ENCODE results near the gene LTB4R2.

Gene LTB4R2

DNA sequence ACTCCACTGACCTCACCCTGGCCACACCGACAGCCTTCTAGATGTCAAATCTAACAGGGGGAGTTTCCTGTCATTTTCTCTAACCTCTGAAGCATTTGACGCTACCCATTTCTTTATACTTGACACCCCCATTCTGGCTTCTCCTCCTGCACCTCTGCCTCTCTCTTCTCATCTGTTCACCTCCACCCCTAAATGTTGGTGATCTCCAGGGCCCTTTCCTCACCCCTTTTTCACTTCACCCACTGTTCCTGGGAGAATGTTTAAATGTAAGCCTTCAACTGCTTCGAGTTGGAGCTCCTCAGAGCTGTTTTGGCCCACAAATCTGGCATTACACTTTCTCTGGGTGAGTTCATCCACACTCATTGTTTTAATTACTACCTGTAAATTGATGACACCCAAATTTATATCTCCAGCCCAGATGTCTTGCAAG is 38.1 kb upstream of the LTB4R2 start:
- no peak for DNase-seq (ENCODE audit: low read depth, low spot score)
- no peaks in the 10 kb centered on the region for H3K36me3 ChIP-seq (ENCODE audit: insufficient read depth, low read length)
- peak overlapping the region; percentile 98 for H3K9ac ChIP-seq (ENCODE audit: insufficient read length)
- TF ChIP-seq FOXP2 (optimal IDR thresholded peaks at IDR 0.05; ENCODE audit: control extremely low read depth, extremely low read length, insufficient read depth): no peak
- no peaks in the 10 kb centered on the region for H3K9me3 ChIP-seq (ENCODE audit: low read depth, low read length)
- H3K27ac ChIP-seq: no peak overlapping the region
- H3K4me3 ChIP-seq: peak overlapping the region; percentile 91

DNA sequence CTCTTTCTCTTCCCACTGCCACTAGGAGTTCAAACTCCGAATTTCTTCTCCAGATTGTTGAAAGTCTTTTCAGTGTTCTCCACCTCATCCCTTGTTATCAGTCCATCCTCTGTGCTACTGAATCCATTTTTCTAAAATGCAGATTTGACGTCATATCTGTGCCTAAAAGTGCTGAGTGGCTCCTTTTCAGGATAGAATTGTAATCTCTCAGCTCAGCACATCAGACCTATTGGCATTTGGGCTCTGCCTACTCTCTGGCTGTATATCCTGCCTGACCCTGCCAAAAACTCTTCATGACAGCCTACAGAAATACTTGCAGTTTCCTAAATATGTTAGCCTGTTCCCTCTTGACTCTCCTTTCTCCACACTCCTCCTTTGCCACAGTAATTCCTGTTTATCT is 37.5 kb upstream of the LTB4R2 start:
- no peaks in the 10 kb centered on the region for H3K9me3 ChIP-seq (ENCODE audit: low read depth, low read length)
- H3K27ac ChIP-seq: no peak overlapping the region
- peak overlapping the region; percentile 18 for H3K9ac ChIP-seq (ENCODE audit: insufficient read length)
- TF ChIP-seq POLR2AphosphoS5 (IDR thresholded peaks at IDR 0.05; ENCODE audit: borderline replicate concordance, low read depth, low read length): no peak
- TF ChIP-seq EZH2 (IDR thresholded peaks at IDR 0.05): no peak
- no peak for TF ChIP-seq FOXP2 (optimal IDR thresholded peaks at IDR 0.05; ENCODE audit: control extremely low read depth, extremely low read length, insufficient read depth)
- H3K36me3 ChIP-seq (ENCODE audit: insufficient read depth, low read length): no peaks in the 10 kb centered on the region
- no peak for DNase-seq (ENCODE audit: low read depth, low spot score)
- H3K4me3 ChIP-seq: no peak overlapping the region; the same call in 1 of the 2 replicates

DNA sequence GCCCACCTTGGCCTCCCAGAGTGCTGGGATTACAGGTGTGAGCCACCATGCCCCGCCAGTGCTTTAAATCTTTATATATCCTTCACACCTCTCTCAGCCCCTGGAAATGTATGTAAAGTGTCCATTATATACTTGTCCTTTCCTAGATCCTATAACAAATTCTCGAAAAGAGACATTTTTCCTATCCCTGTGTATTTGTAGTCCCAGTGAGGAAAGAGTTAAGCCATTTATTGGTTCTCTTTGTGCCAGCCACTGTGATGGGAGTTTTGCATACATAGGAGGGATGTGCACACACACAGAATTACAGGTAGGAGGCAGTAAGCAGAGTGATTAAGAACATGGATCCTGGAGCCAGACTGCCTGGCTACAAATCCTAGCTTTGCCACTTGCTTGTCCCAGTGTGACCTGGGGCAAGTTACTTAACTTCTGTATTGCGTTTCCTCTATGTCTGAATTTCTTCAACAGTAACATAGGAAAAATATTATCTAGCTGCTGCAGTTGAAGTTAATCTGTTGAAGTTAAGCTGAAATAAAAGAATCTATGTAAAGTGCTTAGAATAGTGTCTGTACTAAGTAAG is 36.4 kb upstream of the LTB4R2 start:
- H3K9me3 ChIP-seq (ENCODE audit: low read depth, low read length): no peaks in the 10 kb centered on the region
- no peak overlapping the region for H3K9ac ChIP-seq (ENCODE audit: insufficient read length)
- no peak overlapping the region for H3K4me3 ChIP-seq
- TF ChIP-seq FOXP2 (optimal IDR thresholded peaks at IDR 0.05; ENCODE audit: control extremely low read depth, extremely low read length, insufficient read depth) (no peak), POLR2AphosphoS5 (IDR thresholded peaks at IDR 0.05; ENCODE audit: borderline replicate concordance, low read depth, low read length) (no peak), EZH2 (IDR thresholded peaks at IDR 0.05) (no peak)
- H3K36me3 ChIP-seq (ENCODE audit: insufficient read depth, low read length): no peaks in the 10 kb centered on the region
- DNase-seq (ENCODE audit: low read depth, low spot score): no peak
- H3K27ac ChIP-seq: no peak overlapping the region

DNA sequence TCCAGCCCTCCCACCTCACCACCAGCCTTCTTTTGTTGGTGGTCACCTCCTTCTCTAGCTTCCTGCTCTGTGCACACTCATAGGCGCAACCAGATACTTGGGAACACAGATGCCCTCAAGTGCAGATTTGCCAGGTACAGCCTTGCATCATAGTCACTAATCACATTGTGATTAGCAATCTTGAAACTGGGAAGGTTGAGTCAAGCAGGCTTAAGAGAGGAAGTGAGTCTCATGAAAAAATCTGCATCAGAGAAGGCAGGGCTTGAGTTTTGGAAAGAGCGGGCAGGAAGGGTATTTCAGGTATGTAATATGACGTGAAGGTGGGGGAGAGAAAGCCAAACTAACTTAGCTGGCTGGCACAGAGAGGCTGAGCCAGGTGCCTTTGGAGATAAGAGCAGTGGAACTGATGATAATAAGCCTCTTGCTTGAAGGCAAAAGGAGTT is 35.8 kb upstream of the LTB4R2 start:
- no peak overlapping the region for H3K27ac ChIP-seq
- no peak overlapping the region for H3K4me3 ChIP-seq
- H3K9me3 ChIP-seq (ENCODE audit: low read depth, low read length): no peaks in the 10 kb centered on the region
- H3K9ac ChIP-seq (ENCODE audit: insufficient read length): no peak overlapping the region
- H3K36me3 ChIP-seq (ENCODE audit: insufficient read depth, low read length): no peaks in the 10 kb centered on the region
- no peak for DNase-seq (ENCODE audit: low read depth, low spot score)
- no peak for TF ChIP-seq POLR2AphosphoS5 (IDR thresholded peaks at IDR 0.05; ENCODE audit: borderline replicate concordance, low read depth, low read length)
- no peak for TF ChIP-seq FOXP2 (optimal IDR thresholded peaks at IDR 0.05; ENCODE audit: control extremely low read depth, extremely low read length, insufficient read depth)
- TF ChIP-seq EZH2 (IDR thresholded peaks at IDR 0.05): no peak

DNA sequence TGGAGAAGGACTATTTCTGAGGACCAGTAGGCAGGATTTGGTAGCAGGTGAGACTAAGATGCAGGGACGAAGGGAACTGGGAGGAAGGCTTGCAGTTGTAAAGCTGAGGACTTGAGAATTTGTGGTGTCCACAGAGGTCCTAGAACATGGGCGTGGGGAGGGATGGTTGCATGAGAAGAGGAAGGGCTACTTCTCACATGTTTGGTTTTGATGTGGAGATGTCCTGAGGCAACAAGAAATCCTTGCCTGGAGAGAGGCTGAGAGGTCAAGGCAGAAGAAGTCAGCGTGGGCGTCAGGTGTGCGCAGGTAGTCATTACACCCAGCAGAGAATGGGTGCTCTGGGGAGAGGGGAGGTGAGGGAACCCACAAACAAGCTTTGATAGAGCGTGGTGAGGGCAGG is 32.9 kb upstream of the LTB4R2 start:
- Histone ChIP-seq H3K9ac (ENCODE audit: insufficient read length) (no peak overlapping the region), H3K9me3 (ENCODE audit: low read depth, low read length) (no peaks in the 10 kb centered on the region), H3K27ac (no peak overlapping the region), H3K4me3 (no peak overlapping the region), H3K36me3 (ENCODE audit: insufficient read depth, low read length) (no peaks in the 10 kb centered on the region)
- no peak for DNase-seq (ENCODE audit: low read depth, low spot score)
- TF ChIP-seq FOXP2 (optimal IDR thresholded peaks at IDR 0.05; ENCODE audit: control extremely low read depth, extremely low read length, insufficient read depth) (no peak), EZH2 (IDR thresholded peaks at IDR 0.05) (no peak), POLR2AphosphoS5 (IDR thresholded peaks at IDR 0.05; ENCODE audit: borderline replicate concordance, low read depth, low read length) (no peak)

DNA sequence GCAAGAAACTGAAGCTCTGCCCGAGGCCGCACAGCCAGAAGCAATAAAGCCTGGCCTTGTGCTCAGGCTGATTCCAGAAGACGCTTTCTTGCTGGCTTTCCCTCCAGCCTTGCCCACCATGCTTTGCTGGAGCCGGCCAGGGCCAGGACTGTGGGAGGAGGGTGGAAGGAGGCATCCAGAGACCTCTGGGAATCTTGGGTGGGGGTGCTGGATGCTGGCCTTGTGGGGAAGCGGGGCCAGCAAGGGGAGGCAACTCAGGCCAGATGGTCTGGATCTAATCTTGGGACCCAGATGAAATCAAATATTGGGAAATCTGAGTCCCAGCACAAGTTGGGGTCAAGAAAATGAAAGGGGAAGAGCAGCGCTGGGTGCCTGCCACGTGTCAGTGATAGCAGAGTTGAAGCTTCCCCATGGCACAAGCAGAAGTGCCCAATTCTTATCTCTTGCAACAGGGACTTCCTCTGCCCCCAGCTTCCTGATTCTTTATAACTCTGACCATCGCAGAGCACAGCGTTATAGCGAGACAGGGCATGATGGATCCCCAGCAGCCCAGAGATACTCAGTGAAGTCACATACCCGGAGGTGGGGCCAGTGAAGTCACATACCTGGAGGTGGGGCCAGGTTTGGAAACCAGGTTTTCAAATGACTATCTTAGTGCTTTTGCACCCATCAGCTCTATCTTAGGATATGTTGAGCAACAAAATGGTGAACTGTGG is 32.2 kb upstream of the LTB4R2 start:
- Histone ChIP-seq H3K9ac (ENCODE audit: insufficient read length) (no peak overlapping the region), H3K4me3 (no peak overlapping the region), H3K27ac (no peak overlapping the region), H3K36me3 (ENCODE audit: insufficient read depth, low read length) (no peaks in the 10 kb centered on the region), H3K9me3 (ENCODE audit: low read depth, low read length) (no peaks in the 10 kb centered on the region)
- no peak for TF ChIP-seq POLR2AphosphoS5 (IDR thresholded peaks at IDR 0.05; ENCODE audit: borderline replicate concordance, low read depth, low read length)
- no peak for TF ChIP-seq EZH2 (IDR thresholded peaks at IDR 0.05)
- TF ChIP-seq FOXP2 (optimal IDR thresholded peaks at IDR 0.05; ENCODE audit: control extremely low read depth, extremely low read length, insufficient read depth): no peak
- DNase-seq (ENCODE audit: low read depth, low spot score): no peak

DNA sequence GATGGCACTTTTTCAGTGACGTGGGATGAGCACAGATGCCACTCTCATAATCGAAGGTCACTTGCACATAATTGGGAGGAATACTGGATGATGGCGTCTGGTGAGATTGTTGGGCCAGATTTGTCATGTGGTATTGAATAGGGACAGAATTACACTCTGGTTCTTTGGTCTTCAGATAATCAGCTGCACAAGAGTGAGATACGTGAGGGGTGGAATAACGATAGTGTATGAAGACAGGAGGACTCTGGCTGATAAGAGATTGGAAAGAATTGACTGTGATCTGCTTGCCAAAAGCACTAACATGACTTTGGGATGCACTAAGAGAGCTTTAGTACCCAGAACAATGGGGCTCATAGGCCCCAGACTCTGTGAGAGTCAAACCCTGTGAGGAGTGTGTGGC is 31.5 kb upstream of the LTB4R2 start:
- Histone ChIP-seq H3K27ac (no peak overlapping the region), H3K36me3 (ENCODE audit: insufficient read depth, low read length) (no peaks in the 10 kb centered on the region), H3K9me3 (ENCODE audit: low read depth, low read length) (no peaks in the 10 kb centered on the region), H3K9ac (ENCODE audit: insufficient read length) (no peak overlapping the region), H3K4me3 (no peak overlapping the region)
- TF ChIP-seq POLR2AphosphoS5 (IDR thresholded peaks at IDR 0.05; ENCODE audit: borderline replicate concordance, low read depth, low read length): no peak
- TF ChIP-seq EZH2 (IDR thresholded peaks at IDR 0.05): no peak
- no peak for TF ChIP-seq FOXP2 (optimal IDR thresholded peaks at IDR 0.05; ENCODE audit: control extremely low read depth, extremely low read length, insufficient read depth)
- no peak for DNase-seq (ENCODE audit: low read depth, low spot score)

DNA sequence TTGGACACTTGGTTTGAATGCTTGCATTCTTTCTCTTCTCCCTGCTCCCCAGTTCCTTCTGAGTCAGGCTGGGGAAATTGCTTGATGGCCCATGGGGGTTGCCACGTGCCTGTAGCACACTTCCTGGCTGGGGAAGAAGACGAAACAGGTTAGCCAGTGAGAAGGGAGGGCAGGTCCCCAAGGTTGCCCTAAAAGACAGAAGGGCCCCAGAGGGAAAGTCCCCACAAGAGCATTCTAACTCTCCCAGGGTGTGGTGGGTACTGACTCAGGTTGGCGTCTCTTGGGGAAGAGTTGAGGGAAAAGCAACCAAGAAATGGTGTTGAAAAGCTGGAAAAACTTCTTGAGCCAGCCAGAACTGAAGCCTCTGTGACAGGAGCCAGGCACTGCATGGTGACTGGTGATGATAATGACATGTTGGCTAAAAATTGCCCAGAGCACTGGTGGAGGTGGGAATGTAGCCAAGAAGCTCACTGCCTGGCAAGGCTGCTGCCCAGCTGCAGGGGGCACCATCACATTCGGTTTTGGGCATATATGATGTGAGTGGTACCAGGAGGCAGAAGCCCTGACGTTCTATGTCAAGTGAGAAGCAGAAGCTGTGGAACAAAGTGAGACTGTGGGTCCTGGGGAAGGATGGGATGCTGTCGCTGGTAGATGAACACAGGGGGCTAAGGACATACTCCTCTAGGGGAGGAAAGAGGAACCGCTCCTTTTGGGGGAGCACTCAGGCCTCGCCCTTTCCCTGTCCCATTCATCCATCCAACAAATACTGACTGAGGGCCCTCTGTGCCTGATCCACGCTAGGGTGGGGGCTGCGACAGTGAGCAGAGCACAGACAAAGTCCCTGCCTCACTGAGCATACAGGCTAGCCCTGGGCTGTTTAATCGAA is 30.4 kb upstream of the LTB4R2 start:
- no peak overlapping the region for H3K4me3 ChIP-seq
- DNase-seq (ENCODE audit: low read depth, low spot score): no peak
- H3K27ac ChIP-seq: no peak overlapping the region
- H3K36me3 ChIP-seq (ENCODE audit: insufficient read depth, low read length): no peaks in the 10 kb centered on the region
- H3K9ac ChIP-seq (ENCODE audit: insufficient read length): no peak overlapping the region
- TF ChIP-seq EZH2 (IDR thresholded peaks at IDR 0.05): no peak
- TF ChIP-seq POLR2AphosphoS5 (IDR thresholded peaks at IDR 0.05; ENCODE audit: borderline replicate concordance, low read depth, low read length): no peak
- TF ChIP-seq FOXP2 (optimal IDR thresholded peaks at IDR 0.05; ENCODE audit: control extremely low read depth, extremely low read length, insufficient read depth): no peak
- no peaks in the 10 kb centered on the region for H3K9me3 ChIP-seq (ENCODE audit: low read depth, low read length)
